ENCODE results near the gene SH3PXD2B. TPM values are rescaled to one million over a fixed set of nuclear protein-coding genes. Genes with fewer than 3 reads are reported as not detected.
"Not testable (repeated sequence)": the region's sequence is repeated elsewhere in the genome, so short reads cannot be mapped to it uniquely, and the experiment has no call there.

SH3PXD2B gene
- total RNA-seq, 1 donor from 2014 or later, result 62.4 TPM

DNA sequence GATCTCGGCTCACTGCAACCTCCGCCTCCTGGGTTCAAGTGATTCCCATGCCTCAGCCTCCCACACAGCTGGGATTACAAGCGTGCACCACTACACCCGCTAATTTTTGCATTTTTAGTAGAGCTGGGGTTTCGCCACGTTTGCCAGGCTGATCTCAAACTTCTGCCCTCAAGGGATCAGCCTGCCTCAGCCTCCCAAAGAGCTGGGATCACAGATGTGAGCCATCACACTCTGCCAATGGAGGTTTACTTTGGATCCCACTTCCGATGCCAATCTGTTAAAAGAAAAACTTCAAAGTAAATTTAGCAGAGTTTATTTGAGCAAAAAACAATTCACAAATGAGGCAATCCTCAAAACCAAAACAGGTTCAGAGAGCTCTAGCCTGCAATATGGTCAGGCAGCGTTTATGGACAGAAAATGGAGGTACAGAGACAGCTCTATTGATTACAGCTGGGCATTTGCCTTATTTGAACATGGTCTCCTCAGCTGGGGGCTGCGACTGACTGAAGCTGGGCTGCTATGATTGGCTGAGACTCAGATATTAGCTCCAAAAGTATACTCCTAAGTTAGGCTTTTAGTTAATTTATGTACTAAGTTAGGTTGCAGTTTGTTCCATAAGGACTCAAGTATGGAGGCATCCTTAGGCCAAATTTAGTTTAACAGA is 152.1 kb downstream of the SH3PXD2B start:
- no peak overlapping the region for H3K4me3 ChIP-seq (ENCODE audit: low read depth, low read length)
- no peaks in the 10 kb centered on the region for H3K27me3 ChIP-seq (ENCODE audit: control insufficient read depth, insufficient read depth, low read length)
- TF ChIP-seq, protein P1, sequence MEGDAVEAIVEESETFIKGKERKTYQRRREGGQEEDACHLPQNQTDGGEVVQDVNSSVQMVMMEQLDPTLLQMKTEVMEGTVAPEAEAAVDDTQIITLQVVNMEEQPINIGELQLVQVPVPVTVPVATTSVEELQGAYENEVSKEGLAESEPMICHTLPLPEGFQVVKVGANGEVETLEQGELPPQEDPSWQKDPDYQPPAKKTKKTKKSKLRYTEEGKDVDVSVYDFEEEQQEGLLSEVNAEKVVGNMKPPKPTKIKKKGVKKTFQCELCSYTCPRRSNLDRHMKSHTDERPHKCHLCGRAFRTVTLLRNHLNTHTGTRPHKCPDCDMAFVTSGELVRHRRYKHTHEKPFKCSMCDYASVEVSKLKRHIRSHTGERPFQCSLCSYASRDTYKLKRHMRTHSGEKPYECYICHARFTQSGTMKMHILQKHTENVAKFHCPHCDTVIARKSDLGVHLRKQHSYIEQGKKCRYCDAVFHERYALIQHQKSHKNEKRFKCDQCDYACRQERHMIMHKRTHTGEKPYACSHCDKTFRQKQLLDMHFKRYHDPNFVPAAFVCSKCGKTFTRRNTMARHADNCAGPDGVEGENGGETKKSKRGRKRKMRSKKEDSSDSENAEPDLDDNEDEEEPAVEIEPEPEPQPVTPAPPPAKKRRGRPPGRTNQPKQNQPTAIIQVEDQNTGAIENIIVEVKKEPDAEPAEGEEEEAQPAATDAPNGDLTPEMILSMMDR (IDR thresholded peaks at IDR 0.05; ENCODE audit: insufficient read depth, low read length, poor library complexity, severe bottlenecking), result no peak
- H3K36me3 ChIP-seq (ENCODE audit: control insufficient read depth, insufficient read depth, low read length), result no peaks in the 10 kb centered on the region
- no peak for DNase-seq (ENCODE audit: low read depth)

DNA sequence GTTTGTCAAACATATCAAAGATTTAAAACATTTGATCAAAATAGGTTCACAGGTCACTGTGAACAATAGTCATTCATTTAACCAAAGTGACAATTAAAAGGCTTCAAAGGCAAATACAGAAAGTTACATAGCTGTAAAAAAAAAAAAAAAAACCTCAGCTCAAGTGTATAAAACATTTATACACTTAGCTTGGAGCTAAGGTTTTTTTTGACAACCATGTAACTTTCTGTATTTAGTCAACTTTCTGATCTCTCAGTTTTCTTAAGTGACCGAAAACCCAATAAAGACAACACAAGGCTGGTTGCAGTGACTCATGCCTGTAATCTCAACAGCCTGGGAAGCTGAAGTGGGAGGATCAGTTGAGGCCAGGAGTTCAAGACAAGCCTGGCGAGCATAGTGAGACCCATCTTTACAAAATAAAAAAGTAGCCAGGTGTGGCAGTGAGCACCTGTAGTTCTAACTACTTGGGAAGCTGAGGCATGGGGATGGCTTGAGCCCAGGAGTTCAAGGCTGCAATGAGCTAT is 154.3 kb downstream of the SH3PXD2B start:
- DNase-seq (ENCODE audit: low read depth), result no peak
- H3K36me3 ChIP-seq (ENCODE audit: control insufficient read depth, insufficient read depth, low read length), result no peaks in the 10 kb centered on the region
- TF ChIP-seq, protein P1 (IDR thresholded peaks at IDR 0.05; ENCODE audit: insufficient read depth, low read length, poor library complexity, severe bottlenecking), result no peak
- H3K27me3 ChIP-seq (ENCODE audit: control insufficient read depth, insufficient read depth, low read length), result no peaks in the 10 kb centered on the region
- H3K4me3 ChIP-seq (ENCODE audit: low read depth, low read length), result no peak overlapping the region

DNA sequence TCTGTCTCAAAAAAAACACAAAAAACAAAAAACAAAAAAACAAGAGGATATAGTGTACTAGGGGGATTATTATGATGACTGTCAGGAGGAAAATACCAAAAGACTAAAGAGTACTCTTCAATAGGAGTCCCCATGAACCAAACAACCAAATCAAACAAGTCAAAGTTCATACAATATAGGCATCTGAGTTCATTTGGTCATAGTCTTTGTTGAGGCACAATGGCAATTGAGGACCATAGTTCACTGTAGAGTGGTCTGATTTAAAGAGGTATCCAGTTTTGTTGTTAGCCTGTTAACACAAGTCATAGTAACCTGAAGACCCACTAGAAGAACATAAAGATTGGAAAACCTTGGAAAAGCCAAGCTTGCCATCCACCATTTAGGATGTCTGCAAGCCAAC is 159.5 kb downstream of the SH3PXD2B start:
- Histone ChIP-seq H3K4me3 (ENCODE audit: low read depth, low read length) (no peak overlapping the region), H3K36me3 (ENCODE audit: control insufficient read depth, insufficient read depth, low read length) (no peaks in the 10 kb centered on the region), H3K27me3 (ENCODE audit: control insufficient read depth, insufficient read depth, low read length) (no peaks in the 10 kb centered on the region)
- DNase-seq (ENCODE audit: low read depth), result no peak
- TF ChIP-seq, protein P1 (IDR thresholded peaks at IDR 0.05; ENCODE audit: insufficient read depth, low read length, poor library complexity, severe bottlenecking), result no peak

DNA sequence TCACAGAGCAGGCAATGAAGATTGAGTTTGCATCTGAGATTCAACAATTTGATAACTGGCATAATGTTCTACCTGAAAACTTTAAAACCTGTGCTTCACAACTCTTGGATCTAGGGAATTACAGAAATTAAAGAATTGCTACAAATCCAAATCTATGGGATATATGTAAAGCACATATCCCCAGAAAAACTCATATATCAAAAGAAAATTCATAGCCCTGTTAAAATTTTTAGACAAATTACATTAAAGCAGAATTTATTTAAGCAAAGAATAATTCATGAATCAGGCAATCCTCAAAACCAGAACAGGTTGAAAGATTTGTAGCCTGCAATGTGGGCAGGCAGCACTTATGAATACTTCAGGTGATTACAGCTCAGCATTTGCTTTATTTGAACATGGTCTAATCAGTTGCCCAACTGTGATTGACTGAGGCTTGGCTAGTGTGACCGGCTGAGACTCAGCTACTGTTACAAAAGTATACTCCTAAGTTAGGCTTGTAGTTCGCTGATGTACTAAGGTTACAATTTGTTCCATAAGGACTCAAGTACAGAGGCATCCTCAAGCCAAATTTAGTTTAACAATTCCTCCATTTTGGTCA is 160.5 kb downstream of the SH3PXD2B start:
- TF ChIP-seq, protein P1 (IDR thresholded peaks at IDR 0.05; ENCODE audit: insufficient read depth, low read length, poor library complexity, severe bottlenecking), result no peak
- Histone ChIP-seq H3K27me3 (ENCODE audit: control insufficient read depth, insufficient read depth, low read length) (no peaks in the 10 kb centered on the region), H3K36me3 (ENCODE audit: control insufficient read depth, insufficient read depth, low read length) (no peaks in the 10 kb centered on the region), H3K4me3 (ENCODE audit: low read depth, low read length) (no peak overlapping the region)
- DNase-seq (ENCODE audit: low read depth), result no peak

DNA sequence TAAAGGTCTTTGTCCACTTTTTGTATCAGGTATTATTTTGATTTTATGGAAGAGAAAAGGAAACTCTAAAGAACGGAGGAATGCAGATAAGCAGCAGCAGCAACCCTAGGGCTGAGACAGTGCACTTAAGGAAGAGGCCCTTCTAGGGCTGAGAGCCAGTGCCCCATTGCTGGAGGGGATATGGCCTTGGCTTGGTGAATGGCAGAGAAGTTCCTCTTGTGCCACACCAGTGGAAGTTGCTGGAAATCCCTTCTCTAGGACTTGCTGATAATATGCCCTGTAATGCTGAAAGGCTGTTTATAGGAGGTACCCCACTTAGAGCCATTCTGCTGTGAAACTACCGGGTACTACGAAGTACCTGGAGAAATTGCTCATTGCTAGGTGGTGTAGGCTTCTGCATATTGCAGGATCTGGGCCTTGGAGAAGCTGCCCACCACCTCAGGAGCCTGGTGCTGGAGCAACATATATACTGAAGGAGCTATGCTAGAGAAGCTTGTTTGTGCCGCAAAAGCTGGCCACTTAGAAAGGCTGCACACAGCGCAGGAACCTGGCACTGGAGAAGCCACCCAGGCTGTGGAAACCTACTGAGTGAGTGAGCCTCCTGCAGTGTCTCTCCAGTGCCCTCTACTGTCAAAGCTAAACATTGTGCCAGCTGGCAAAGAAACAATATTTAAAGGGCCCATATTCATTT is 161.1 kb downstream of the SH3PXD2B start:
- TF ChIP-seq, protein P1 (IDR thresholded peaks at IDR 0.05; ENCODE audit: insufficient read depth, low read length, poor library complexity, severe bottlenecking), result peak; percentile 93
- Histone ChIP-seq H3K4me3 (ENCODE audit: low read depth, low read length) (no peak overlapping the region), H3K27me3 (ENCODE audit: control insufficient read depth, insufficient read depth, low read length) (no peaks in the 10 kb centered on the region), H3K36me3 (ENCODE audit: control insufficient read depth, insufficient read depth, low read length) (no peaks in the 10 kb centered on the region)
- no peak for DNase-seq (ENCODE audit: low read depth)

DNA sequence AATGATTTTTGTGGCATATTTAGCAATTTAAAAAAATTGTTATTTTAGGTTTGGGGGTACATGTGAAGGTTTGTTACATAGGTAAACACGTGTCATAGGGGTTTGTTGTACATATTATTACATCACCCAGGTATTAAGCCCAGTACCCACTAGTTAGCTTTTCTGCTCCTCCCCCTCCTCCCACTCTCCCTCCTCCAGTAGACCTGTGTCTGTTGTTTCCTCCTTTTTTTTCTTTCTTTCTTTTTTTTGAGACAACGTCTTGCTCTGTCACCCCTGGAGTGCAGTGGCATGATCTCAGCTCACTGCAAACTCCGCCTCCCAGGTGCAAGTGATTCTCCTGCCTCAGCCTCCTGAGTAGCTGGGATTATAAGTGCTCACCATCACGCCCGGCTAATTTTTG is 162.5 kb downstream of the SH3PXD2B start:
- H3K4me3 ChIP-seq (ENCODE audit: low read depth, low read length); H3K36me3 ChIP-seq (ENCODE audit: control insufficient read depth, insufficient read depth, low read length); H3K27me3 ChIP-seq (ENCODE audit: control insufficient read depth, insufficient read depth, low read length); DNase-seq (ENCODE audit: low read depth): not testable (repeated sequence)

Measured in kidney epithelial cell (primary cell).